ENCODE data around the gene HECW1. TPM values are rescaled to one million over a fixed set of nuclear protein-coding genes. Genes with fewer than 3 reads are reported as not detected.
"Not testable (repeated sequence)": the region's sequence is repeated elsewhere in the genome, so short reads cannot be mapped to it uniquely, and the experiment has no call there.

The HECW1 gene
- total RNA-seq, 2 experiments from 2014 or later = not detected

GRCh38 chr7:43332193-43332796, 219.8 kb downstream of the HECW1 start:
- POLR2A ChIA-PET = no interaction called here
- ATAC-seq (no peak), DNase-seq (no peak)
- Mint-ChIP-seq H3K4me3 (no peak overlapping the region), H3K4me1 (ENCODE audit: low read depth) (no peaks in the 10 kb centered on the region), H3K27ac (no peak overlapping the region), H3K9me3 (ENCODE audit: insufficient read depth) (no peaks in the 10 kb centered on the region), H3K27me3 (ENCODE audit: low read depth) (peaks cover 2% of the 10 kb centered on the region), H3K36me3 (ENCODE audit: low read depth) (no peaks in the 10 kb centered on the region)
- CTCF ChIA-PET = no interaction called here

DNA sequence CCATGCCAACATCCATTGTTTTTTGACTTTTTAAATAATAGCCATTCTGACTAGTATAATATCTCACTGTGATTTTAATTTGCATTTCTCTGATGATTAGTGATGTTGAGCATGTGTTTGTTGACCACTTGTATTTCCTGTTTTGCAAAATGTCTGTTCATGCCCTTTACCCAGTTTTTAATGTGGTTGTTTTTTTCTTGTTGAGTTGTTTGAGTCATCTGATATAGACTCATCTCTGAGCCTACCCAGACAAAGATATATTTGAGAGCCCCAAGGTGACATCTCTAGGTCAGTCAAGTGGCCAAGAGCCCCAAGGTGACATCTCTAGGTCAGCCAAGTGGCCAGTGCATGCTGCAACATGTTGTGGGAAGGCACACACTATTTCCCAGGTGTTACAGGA, 224.7 kb downstream of the HECW1 start:
- Mint-ChIP-seq H3K27ac (no peak overlapping the region), H3K4me3 (no peak overlapping the region), H3K9me3 (ENCODE audit: insufficient read depth) (no peaks in the 10 kb centered on the region), H3K4me1 (ENCODE audit: low read depth) (no peaks in the 10 kb centered on the region), H3K27me3 (ENCODE audit: low read depth) (peaks cover 4% of the 10 kb centered on the region), H3K36me3 (ENCODE audit: low read depth) (no peaks in the 10 kb centered on the region)
- DNase-seq (no peak), ATAC-seq (no peak)
- ChIA-PET POLR2A (no interaction called here), CTCF (no interaction called here)

DNA sequence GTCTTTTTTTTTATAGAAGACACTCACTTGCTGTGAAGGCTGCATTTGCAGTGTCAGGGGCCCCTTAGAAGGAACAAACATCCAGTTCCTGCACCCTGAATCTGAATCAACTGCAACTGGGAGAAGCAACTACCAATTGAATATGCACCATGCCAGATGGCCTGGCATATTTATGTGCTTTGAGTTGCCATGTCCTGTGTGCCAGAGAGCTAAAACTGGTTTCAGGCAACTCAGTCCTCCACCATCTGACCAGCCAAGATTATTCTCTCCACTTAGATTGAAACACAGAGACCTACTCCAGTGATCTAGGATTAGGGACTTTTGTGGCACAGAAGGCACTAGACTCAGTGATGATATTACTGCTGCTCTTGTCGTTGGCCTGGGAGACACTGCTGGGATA, 225.4 kb downstream of the HECW1 start:
- ChIA-PET POLR2A (no interaction called here), CTCF (no interaction called here)
- Mint-ChIP-seq H3K4me1 (ENCODE audit: low read depth) (no peaks in the 10 kb centered on the region), H3K4me3 (no peak overlapping the region), H3K36me3 (ENCODE audit: low read depth) (no peaks in the 10 kb centered on the region), H3K27ac (no peak overlapping the region), H3K9me3 (ENCODE audit: insufficient read depth) (no peaks in the 10 kb centered on the region), H3K27me3 (ENCODE audit: low read depth) (peaks cover 4% of the 10 kb centered on the region)
- DNase-seq (no peak), ATAC-seq (no peak)

DNA sequence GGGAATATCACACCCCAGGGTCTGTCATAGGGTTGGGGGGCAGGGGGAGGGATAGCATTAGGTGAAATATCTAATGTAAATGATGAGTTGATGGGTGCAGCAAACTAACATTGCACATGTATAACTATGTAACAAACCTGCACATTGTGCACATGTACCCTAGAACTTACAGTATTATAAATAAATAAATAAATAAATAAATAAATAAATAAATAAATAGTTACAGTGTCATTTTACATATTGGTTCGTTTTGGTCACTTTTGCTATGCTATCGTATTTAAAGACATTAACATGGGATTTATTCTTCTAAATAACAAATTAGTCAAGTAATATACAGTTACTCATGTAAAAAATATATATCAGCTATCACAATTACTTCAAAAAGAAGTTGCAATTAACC, 228.7 kb downstream of the HECW1 start:
- Mint-ChIP-seq H3K9me3 (ENCODE audit: insufficient read depth) (no peaks in the 10 kb centered on the region), H3K27me3 (ENCODE audit: low read depth) (peaks cover 4% of the 10 kb centered on the region), H3K27ac (no peak overlapping the region), H3K36me3 (ENCODE audit: low read depth) (no peaks in the 10 kb centered on the region), H3K4me1 (ENCODE audit: low read depth) (no peaks in the 10 kb centered on the region), H3K4me3 (no peak overlapping the region)
- ChIA-PET POLR2A (no interaction called here), CTCF (no interaction called here)
- no peak for DNase-seq
- ATAC-seq = no peak

GRCh38 chr7:43343417-43343816, 231.0 kb downstream of the HECW1 start:
- CTCF ChIA-PET; ATAC-seq; H3K27ac Mint-ChIP-seq; H3K9me3 Mint-ChIP-seq (ENCODE audit: insufficient read depth); POLR2A ChIA-PET; H3K36me3 Mint-ChIP-seq (ENCODE audit: low read depth); H3K4me1 Mint-ChIP-seq (ENCODE audit: low read depth); DNase-seq; H3K4me3 Mint-ChIP-seq: not testable (repeated sequence)
- H3K27me3 Mint-ChIP-seq (ENCODE audit: low read depth) = peaks cover 10% of the 10 kb centered on the region

DNA sequence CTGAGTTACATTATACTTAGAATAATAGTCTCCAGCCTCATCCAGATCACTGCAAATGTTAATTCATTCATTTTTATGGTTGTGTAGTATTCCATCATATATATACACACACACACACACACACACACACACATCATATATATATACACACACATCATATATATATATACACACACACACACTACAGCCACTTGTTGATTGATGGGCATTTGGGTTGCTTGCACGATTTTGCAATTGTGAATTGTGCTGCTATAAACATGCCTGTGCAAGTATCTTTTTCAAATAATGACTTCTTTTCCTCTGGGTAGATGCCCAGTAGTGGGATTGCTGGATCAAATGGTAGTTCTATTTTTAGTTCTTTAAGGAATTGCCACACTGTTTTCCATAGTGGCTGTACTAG, 233.2 kb downstream of the HECW1 start:
- peaks cover 10% of the 10 kb centered on the region for H3K27me3 Mint-ChIP-seq (ENCODE audit: low read depth)
- H3K27ac Mint-ChIP-seq; H3K9me3 Mint-ChIP-seq (ENCODE audit: insufficient read depth); POLR2A ChIA-PET; DNase-seq; H3K4me1 Mint-ChIP-seq (ENCODE audit: low read depth); CTCF ChIA-PET; H3K4me3 Mint-ChIP-seq; H3K36me3 Mint-ChIP-seq (ENCODE audit: low read depth); ATAC-seq: not testable (repeated sequence)

GRCh38 chr7:43351683-43352082, 239.2 kb downstream of the HECW1 start:
- Mint-ChIP-seq H3K9me3 (ENCODE audit: insufficient read depth) (no peaks in the 10 kb centered on the region), H3K4me1 (ENCODE audit: low read depth) (no peaks in the 10 kb centered on the region), H3K36me3 (ENCODE audit: low read depth) (no peaks in the 10 kb centered on the region), H3K27me3 (ENCODE audit: low read depth) (peaks cover 15% of the 10 kb centered on the region), H3K4me3 (no peak overlapping the region), H3K27ac (no peak overlapping the region)
- ChIA-PET POLR2A (no interaction called here), CTCF (no interaction called here)
- ATAC-seq (no peak), DNase-seq (no peak)

- H3K36me3 Mint-ChIP-seq (ENCODE audit: low read depth) = no peaks in the 10 kb centered on the region
- CTCF ChIA-PET = no interaction called here
- no peak for DNase-seq
- no peaks in the 10 kb centered on the region for H3K4me1 Mint-ChIP-seq (ENCODE audit: low read depth)
- no peak for ATAC-seq
- no peak overlapping the region for H3K27ac Mint-ChIP-seq
- H3K4me3 Mint-ChIP-seq = no peak overlapping the region
- POLR2A ChIA-PET = no interaction called here
- H3K9me3 Mint-ChIP-seq (ENCODE audit: insufficient read depth) = no peaks in the 10 kb centered on the region
- peaks cover 10% of the 10 kb centered on the region for H3K27me3 Mint-ChIP-seq (ENCODE audit: low read depth)
Measured at GRCh38 chr7:43353902-43354301, 241.5 kb downstream of the HECW1 start.

DNA sequence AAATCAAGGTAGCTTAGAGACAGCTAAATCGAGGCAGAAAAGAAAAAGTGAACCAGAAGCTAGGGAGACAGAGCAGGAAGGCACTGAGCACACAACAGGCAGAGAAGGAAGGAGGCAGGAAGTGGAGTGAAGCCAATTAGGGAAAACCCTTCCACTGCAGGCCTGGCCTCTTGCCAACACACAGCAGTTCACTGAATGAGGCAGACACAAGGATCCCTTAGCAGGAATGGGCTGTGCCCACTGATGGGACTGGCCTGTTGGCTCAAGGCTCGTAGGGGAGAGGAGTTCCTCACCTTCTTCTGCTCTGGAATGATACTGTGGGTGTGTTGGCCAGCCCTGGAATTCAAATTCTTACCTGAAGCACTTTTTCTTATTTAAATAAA, 250.2 kb downstream of the HECW1 start:
- no peaks in the 10 kb centered on the region for H3K9me3 Mint-ChIP-seq (ENCODE audit: insufficient read depth)
- no peak overlapping the region for H3K27ac Mint-ChIP-seq
- ATAC-seq = no peak
- no peaks in the 10 kb centered on the region for H3K4me1 Mint-ChIP-seq (ENCODE audit: low read depth)
- no peaks in the 10 kb centered on the region for H3K36me3 Mint-ChIP-seq (ENCODE audit: low read depth)
- POLR2A ChIA-PET = no interaction called here
- H3K27me3 Mint-ChIP-seq (ENCODE audit: low read depth) = peaks cover 4% of the 10 kb centered on the region
- CTCF ChIA-PET = no interaction called here
- no peak for DNase-seq
- H3K4me3 Mint-ChIP-seq = no peak overlapping the region

DNA sequence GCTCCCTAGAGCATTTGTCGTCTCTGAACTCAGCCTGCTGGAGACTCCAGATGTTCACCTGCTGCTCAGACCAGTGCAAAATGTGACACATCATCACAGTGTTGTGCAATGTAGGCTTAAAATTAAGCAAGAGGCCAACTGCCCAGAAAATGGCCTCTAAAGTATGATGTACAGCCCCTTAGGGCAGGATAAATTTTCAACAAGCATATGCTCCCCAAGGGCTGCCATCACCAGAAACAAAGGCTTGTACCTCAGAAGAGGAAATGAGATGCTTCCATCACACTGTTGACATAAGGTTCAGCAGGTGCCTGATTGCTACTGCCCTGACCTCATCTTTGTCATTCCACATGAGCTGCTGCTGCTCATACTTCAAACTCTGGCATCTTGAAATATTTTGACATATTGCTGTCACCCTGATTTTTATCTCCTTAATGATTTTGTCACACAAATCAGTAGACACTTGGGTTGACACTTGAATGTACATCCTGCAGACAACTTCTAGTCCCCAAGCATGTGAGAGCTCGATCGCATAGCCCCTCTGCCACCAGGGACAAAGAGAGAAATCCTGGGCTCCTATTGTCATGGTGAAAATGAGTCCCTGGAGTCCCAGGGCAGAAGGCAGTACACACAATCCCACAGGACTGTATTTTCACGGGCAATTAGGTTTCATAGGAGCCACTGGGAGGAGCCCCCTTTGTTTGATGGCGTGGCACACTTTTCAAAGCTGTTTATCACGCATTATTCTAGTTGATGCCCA, 250.8 kb downstream of the HECW1 start:
- Mint-ChIP-seq H3K9me3 (ENCODE audit: insufficient read depth) (no peaks in the 10 kb centered on the region), H3K4me3 (no peak overlapping the region), H3K4me1 (ENCODE audit: low read depth) (no peaks in the 10 kb centered on the region), H3K27me3 (ENCODE audit: low read depth) (peaks cover 6% of the 10 kb centered on the region), H3K27ac (no peak overlapping the region), H3K36me3 (ENCODE audit: low read depth) (no peaks in the 10 kb centered on the region)
- ChIA-PET POLR2A (no interaction called here), CTCF (interaction anchor here (0.9 kb wide), 1 partner anchor 100 kb away, joined by 3 read pairs; no protein-coding TSS in a partner anchor)
- DNase-seq (no peak), ATAC-seq (no peak)

GRCh38 chr7:43364391-43364790, 251.9 kb downstream of the HECW1 start:
- Mint-ChIP-seq H3K4me1 (ENCODE audit: low read depth) (no peaks in the 10 kb centered on the region), H3K4me3 (no peak overlapping the region), H3K36me3 (ENCODE audit: low read depth) (no peaks in the 10 kb centered on the region), H3K9me3 (ENCODE audit: insufficient read depth) (no peaks in the 10 kb centered on the region), H3K27ac (no peak overlapping the region), H3K27me3 (ENCODE audit: low read depth) (peaks cover 6% of the 10 kb centered on the region)
- CTCF ChIA-PET = no interaction called here
- no peak for ATAC-seq
- DNase-seq = no peak
- POLR2A ChIA-PET = no interaction called here

GRCh38 chr7:43372676-43373355, 260.4 kb downstream of the HECW1 start:
- DNase-seq (no peak), ATAC-seq (no peak)
- POLR2A ChIA-PET = no interaction called here
- Mint-ChIP-seq H3K36me3 (ENCODE audit: low read depth) (no peaks in the 10 kb centered on the region), H3K4me1 (ENCODE audit: low read depth) (no peaks in the 10 kb centered on the region), H3K4me3 (no peak overlapping the region), H3K27me3 (ENCODE audit: low read depth) (peaks cover 8% of the 10 kb centered on the region), H3K27ac (no peak overlapping the region), H3K9me3 (ENCODE audit: insufficient read depth) (no peaks in the 10 kb centered on the region)
- CTCF ChIA-PET = no interaction called here

Measured in activated CD8-positive, alpha-beta T cell treated with anti-CD3 and anti-CD28 coated beads, Interleukin-2, amount 10 ng/mL, durations not matched to agents 7 days and 5 days (primary cell).